Aorta (tissue), 5 donors: ENCODE results near the gene PGA3. TPM values are rescaled to one million over a fixed set of nuclear protein-coding genes. Genes with fewer than 3 reads are reported as not detected.
A peak's percentile ranks its signal among the peaks of the same experiment; 100 is the strongest.
"Not testable (repeated sequence)": the region's sequence is repeated elsewhere in the genome, so short reads cannot be mapped to it uniquely, and the experiment has no call there.

Source experiments
- ATAC-seq: fragments of 200-7000 bp; cut with Tn5 transposase; one replicate; pipeline ENCODE4 v1.9.1; 2022; ENCODE audit warnings: moderate library complexity; ENCODE audit not compliant: low FRiP score
- DNase-seq, 2 donors: peaks; one replicate each; pipeline ENCODE4 v3.0.0-alpha.2; 2020
- H3K27ac ChIP-seq, 2 donors: one replicate each; pipeline ENCODE4 v1.5.1; 2013; ENCODE audit warnings: low read length in 2 of 2, mild to moderate bottlenecking in 2 of 2, moderate library complexity in 2 of 2, control low read depth in 1 of 2, inconsistent platforms in 1 of 2, low read depth in 1 of 2
- H3K27me3 ChIP-seq, 2 donors: one replicate each; pipeline ENCODE4 v1.6.1; 2013; ENCODE audit warnings: control low read depth in 1 of 2, low read length in 1 of 2, mild to moderate bottlenecking in 1 of 2, moderate library complexity in 1 of 2; ENCODE audit not compliant: insufficient read depth in 2 of 2, control insufficient read depth in 1 of 2
- H3K36me3 ChIP-seq, 2 donors: one replicate each; pipeline ENCODE4 v1.6.1; 2013; ENCODE audit warnings: control low read depth in 1 of 2, low read length in 1 of 2, mild to moderate bottlenecking in 1 of 2; ENCODE audit not compliant: insufficient read depth in 2 of 2, control insufficient read depth in 1 of 2
- H3K4me1 ChIP-seq, 2 donors: one replicate each; pipeline ENCODE4 v1.6.1; 2013; ENCODE audit warnings: low read length in 2 of 2, control low read depth in 1 of 2, mild to moderate bottlenecking in 1 of 2, moderate library complexity in 1 of 2; ENCODE audit not compliant: insufficient read depth in 2 of 2, control insufficient read depth in 1 of 2
- H3K4me3 ChIP-seq, 2 donors: one replicate each; pipeline ENCODE4 v1.5.1; 2013; ENCODE audit warnings: low read length in 2 of 2, control low read depth in 1 of 2, mild to moderate bottlenecking in 1 of 2
- H3K9me3 ChIP-seq: one replicate; pipeline ENCODE4 v1.6.1; 2013; ENCODE audit warnings: mild to moderate bottlenecking, low read length; ENCODE audit not compliant: control insufficient read depth
- WGBS, 2 donors: extraction: QIAGEN DNeasy Blood & Tissue Kit; methylation state at CpG; one replicate each; pipeline ENCODE4 v1.1.7; 2013; 5-methylcytosine and 5-hydroxymethylcytosine counted together
- intact Hi-C, 2 donors: fragments of 100-400 bp; cut with DNase I; formaldehyde crosslinking; loops; one replicate each; pipeline versions ENCODE4 v1.14.2 to v1.15.0; 2022
- polyA plus RNA-seq, 2 donors: library from polyadenylated mRNA; stranded (reverse); fragments of 200-250 nt; gene quantifications; one replicate each; pipeline ENCODE4 v1.2.3, GENCODE V29; 2013
- total RNA-seq, 2 donors: library from RNA; stranded (reverse); fragmentation: NEBNext Ultra II Directional; extraction: Animal tissue kit (Norgen Biotek cat#: 25700); gene quantifications; one replicate each; pipeline ENCODE4 v1.2.1, GENCODE V29; 2021
- donor health status: healthy with polysubstance abuse.
- donor health status: Bipolar disorder and iron deficiency.
- donor health status: DM: no; HTN: no; CAD: no.
- donor health status: DM: no; HTN: no; CAD: no.
- donor health status: DM: yes; HTN: yes; CAD: no.

Gene PGA3
- total and polyA plus RNA-seq, 4 donors = 1.8 to 9.5 (median 2.5) TPM; not detected in 1

DNA sequence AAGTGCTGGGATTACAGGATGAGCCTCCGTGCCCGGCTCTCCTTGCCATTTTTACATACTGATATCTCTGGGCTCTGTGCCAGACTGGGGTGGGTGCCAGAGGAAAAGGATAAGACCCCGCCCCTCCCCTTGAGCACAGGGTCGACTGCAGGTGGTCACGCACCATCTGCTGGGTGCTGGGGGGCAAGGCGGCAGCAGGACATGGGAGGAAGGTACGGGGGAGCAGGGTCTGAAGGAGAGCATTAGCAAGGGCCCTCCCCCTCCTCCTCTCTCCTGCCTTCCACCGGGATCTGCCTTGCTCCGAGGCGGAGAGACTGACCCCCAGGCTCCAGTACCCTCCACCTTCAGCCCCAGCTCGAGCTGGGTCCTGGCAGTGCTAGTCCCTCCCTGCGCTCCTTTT lies 9.7 kb upstream of the PGA3 start:
- ATAC-seq = no peak
- H3K27me3 ChIP-seq = no peaks in the 10 kb centered on the region
- no peaks in the 10 kb centered on the region for H3K4me1 ChIP-seq
- H3K27ac ChIP-seq = no peak overlapping the region
- no peaks in the 10 kb centered on the region for H3K9me3 ChIP-seq
- H3K4me3 ChIP-seq = no peak overlapping the region
- 19 to 21% methylated on average over 12 of the region's 12 CpGs for WGBS, 2 donors
- no peaks in the 10 kb centered on the region for H3K36me3 ChIP-seq
- DNase-seq = no peak
- intact Hi-C loops = no loop called here

DNA sequence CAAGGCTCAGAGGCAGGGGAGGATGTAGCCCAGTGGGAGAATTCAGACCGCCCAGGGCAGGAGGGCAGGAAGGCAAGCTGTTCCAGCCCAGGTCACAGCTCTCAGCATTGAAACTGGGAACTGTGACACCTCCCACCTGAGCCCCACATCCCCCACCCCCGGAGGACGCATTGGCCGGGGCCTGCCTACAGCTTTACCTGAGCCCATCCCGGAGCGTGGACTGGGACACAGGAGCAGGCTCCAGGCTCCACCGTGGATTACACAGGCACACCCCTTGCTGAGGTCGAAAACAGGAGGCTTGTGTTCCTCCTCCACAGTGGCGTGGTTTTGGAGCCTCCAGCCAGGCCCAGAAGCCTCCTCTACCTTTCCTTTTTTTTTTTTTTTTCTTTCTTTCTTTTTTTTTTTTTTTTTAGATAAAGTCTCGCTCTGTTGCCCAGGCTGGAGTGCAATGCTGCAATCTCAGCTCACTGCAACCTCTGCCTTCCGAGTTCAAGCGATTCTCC lies 9.1 kb upstream of the PGA3 start:
- DNase-seq (no peak), ATAC-seq (no peak)
- H3K9me3 ChIP-seq = peaks cover 2% of the 10 kb centered on the region
- H3K27ac ChIP-seq = no peak overlapping the region
- no peaks in the 10 kb centered on the region for H3K27me3 ChIP-seq
- intact Hi-C loops = no loop called here
- H3K36me3 ChIP-seq = no peaks in the 10 kb centered on the region
- no peaks in the 10 kb centered on the region for H3K4me1 ChIP-seq
- 65 to 67% methylated on average over 12 of the region's 12 CpGs for WGBS, 2 donors
- H3K4me3 ChIP-seq = no peak overlapping the region

DNA sequence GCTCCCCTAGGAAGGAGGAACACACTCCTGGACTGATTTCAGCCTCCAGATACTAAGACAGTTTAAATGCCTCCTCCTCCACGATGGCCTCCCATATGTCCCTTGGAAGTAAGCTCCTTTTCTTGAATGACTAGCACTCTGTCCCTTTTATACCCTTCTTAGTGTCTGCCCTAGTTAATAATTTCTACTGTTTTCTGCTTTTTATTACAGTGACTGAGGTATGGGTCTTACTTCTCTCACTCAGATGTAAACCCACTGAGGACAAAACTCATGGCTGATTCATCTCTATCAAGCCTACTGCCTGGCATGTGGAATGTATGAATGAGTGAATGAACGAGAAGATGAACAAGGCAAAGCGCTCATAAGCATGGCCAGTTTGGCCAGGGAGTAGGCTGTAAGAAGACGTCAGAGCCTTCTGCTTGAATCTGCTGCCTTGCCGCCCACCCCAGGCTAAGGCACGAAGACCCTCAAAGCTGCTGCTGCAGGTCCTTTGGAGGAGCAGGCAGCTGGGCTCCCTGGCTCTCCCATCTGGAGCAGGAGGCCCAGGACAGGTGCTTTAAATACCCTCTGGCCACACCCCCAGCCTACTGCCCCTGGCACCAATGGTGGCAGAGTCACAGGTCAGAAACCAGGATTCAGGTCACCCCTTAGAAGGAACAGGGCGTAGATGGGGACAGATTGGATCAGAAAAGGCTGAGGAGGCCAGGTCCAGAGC lies 8.2 kb upstream of the PGA3 start:
- 62 to 72% methylated on average over 7 of the region's 7 CpGs for WGBS, 2 donors
- Histone ChIP-seq H3K36me3 (no peaks in the 10 kb centered on the region), H3K9me3 (peaks cover 2% of the 10 kb centered on the region), H3K27me3 (no peaks in the 10 kb centered on the region), H3K4me1 (no peaks in the 10 kb centered on the region), H3K4me3 (no peak overlapping the region), H3K27ac (no peak overlapping the region)
- intact Hi-C loops = no loop called here
- ATAC-seq (no peak), DNase-seq (peak in 1 of 2 donors; percentile 52)

DNA sequence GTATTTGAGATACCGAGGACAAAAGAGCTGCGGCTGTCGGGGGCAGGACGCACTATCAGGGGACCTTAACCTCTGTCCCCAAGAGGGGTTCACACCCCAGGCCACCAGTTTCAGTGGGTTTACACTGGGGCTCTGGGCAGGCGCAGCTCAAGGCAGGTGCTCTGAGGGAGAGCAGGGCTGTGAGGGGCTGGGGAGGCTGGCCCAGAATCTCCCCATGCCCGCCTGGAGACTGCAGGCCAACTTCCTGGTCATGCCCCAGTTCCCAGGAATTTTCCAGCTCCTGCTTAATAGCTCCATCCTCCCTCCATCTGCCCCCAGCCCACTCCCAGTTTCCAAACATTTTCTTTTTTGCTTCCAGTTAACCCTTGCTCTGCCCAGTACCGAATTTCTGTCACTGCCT lies 7.6 kb upstream of the PGA3 start:
- intact Hi-C loops = no loop called here
- no peak for ATAC-seq
- no peaks in the 10 kb centered on the region for H3K4me1 ChIP-seq
- H3K9me3 ChIP-seq = peaks cover 2% of the 10 kb centered on the region
- no peaks in the 10 kb centered on the region for H3K27me3 ChIP-seq
- 51 to 63% methylated on average over 7 of the region's 7 CpGs for WGBS, 2 donors
- H3K27ac ChIP-seq = no peak overlapping the region
- H3K36me3 ChIP-seq = no peaks in the 10 kb centered on the region
- H3K4me3 ChIP-seq = no peak overlapping the region
- peak in 1 of 2 donors; percentile 59 for DNase-seq

DNA sequence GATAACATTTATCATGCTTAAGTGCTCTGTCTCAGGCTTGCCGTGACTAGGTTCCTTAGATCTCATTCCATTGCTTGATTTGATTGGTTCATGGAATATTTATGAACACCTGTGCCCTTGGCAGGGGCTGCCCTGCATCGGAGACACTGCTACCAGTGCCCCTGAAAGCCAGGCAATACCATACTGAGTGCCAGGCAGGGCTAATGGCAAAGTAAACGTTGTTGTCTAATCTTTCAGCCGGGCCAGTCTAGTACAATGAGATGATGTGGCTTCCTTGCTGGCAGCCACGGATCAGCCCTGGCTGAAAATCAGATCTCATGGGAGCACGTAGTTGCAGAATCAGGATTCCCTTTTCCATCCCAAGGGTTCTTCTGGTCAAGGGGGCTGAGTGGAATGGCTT lies 5.0 kb upstream of the PGA3 start:
- no peak for ATAC-seq
- 37 to 38% methylated on average over 6 of the region's 6 CpGs for WGBS, 2 donors
- Histone ChIP-seq H3K27me3 (no peaks in the 10 kb centered on the region), H3K27ac (no peak overlapping the region), H3K4me1 (no peaks in the 10 kb centered on the region), H3K36me3 (no peaks in the 10 kb centered on the region), H3K4me3 (no peak overlapping the region), H3K9me3 (peaks cover 2% of the 10 kb centered on the region)
- no peak for DNase-seq
- intact Hi-C loops = no loop called here

DNA sequence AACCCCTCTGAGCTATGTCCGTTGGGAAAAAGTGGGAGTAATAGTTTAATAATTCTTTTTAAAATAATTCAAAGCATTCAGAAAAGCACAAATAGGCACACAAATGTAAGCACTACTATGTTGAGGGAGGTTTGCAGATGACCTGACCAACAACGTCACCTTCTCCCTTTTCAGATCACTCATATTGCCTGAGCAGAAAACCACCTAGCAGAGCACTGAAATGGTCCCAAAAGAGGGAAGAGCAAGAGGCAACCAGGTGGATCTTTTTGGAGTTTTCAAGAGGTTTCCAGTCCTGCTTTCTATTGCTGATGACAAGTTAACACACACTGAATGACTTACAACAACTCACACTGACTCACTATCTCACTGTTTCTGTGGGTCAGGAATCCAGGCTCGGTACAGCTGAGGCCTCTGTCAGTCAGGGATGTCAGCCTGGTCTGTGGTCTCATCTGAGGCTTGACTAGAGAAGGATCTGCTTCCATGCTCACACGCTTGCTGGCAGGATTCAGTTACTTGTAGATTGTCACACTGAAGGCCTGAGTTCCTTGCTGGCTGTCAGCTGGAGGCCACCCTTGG lies 4.3 kb upstream of the PGA3 start:
- Histone ChIP-seq H3K36me3 (no peaks in the 10 kb centered on the region), H3K4me1 (no peaks in the 10 kb centered on the region), H3K27me3 (no peaks in the 10 kb centered on the region), H3K27ac (no peak overlapping the region), H3K9me3 (peaks cover 2% of the 10 kb centered on the region), H3K4me3 (no peak overlapping the region)
- intact Hi-C loops = no loop called here
- DNase-seq = no peak
- 84 to 87% methylated on average over 4 of the region's 4 CpGs for WGBS, 2 donors
- no peak for ATAC-seq

DNA sequence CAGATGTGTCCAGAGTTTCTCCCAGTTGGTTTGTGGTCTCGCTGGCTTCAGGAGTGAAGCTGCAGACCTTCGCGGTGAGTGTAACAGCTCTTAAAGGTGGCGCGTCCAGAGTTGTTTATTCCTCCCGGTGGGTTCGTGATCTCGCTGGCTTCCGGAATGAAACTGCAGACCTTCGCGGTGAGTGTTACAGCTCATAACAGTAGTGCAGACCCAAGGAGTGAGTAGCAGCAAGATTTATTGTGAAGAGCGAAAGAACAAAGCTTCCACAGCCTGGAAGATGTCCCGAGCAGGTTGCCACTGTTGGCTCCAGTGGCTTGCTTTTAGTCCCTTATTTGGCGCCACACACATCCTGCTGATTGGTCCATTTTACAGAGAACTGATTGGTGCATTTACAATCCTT lies 1.8 kb upstream of the PGA3 start:
- ATAC-seq (no peak), DNase-seq (no peak)
- no peak overlapping the region for H3K27ac ChIP-seq
- H3K36me3 ChIP-seq = no peaks in the 10 kb centered on the region
- H3K9me3 ChIP-seq = peaks cover 2% of the 10 kb centered on the region
- no peaks in the 10 kb centered on the region for H3K4me1 ChIP-seq
- WGBS, 2 donors = 84 to 91% methylated on average over 14 of the region's 14 CpGs
- intact Hi-C loops = no loop called here
- H3K27me3 ChIP-seq = no peaks in the 10 kb centered on the region
- no peak overlapping the region for H3K4me3 ChIP-seq

DNA sequence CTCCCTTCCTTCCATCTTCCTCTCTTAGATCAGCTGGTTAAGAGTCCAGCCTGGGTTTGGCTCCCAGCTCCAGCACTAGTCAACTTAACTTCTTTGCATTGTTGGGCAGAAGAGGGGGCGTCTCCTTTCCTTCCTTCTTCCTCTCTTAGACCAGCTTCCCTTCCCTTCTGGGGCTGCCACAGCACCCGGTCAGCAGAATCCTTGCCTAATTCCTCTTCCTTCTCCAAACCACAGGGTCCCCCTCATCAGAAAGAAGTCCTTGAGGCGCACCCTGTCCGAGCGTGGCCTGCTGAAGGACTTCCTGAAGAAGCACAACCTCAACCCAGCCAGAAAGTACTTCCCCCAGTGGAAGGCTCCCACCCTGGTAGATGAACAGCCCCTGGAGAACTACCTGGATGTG lies 558 bp downstream of the PGA3 start:
- H3K27ac ChIP-seq, H3K4me3 ChIP-seq, H3K4me1 ChIP-seq, ATAC-seq, H3K36me3 ChIP-seq, H3K27me3 ChIP-seq, DNase-seq, intact Hi-C loops, H3K9me3 ChIP-seq: not testable (repeated sequence)
- 92% methylated on average over 2 of the region's 5 CpGs; no CpG with 5 or more reads in 1 of the 2 donors for WGBS, 2 donors

DNA sequence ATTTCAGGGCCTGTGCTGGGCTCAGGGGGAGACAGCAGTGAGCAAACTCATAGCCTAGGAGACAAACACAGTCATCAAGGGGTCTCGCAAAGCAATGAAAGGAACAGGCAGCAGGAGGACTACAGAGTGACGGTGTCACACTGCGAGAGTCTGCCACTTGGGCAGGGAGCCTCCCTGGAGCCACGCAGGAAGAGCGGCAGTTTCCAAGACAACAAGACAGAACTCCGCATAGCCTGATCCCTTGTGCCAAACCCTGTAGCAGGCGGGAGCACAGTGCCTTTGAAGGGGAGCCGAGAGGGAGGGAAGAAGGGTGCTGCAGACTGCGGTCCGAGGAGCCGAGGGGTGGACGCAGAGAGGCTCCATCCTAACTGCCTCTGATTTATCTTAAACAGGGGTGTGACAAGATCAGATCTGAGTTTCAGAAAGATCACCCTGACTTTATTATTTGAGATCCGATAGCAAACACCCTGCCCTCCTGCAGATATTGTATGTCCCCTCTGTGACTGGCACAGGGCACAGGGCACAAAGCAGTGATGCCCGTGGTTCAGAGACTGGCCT lies 1.3 kb downstream of the PGA3 start:
- peak in 1 of 2 donors; percentile 56 for DNase-seq
- intact Hi-C loops, ATAC-seq, H3K4me3 ChIP-seq, H3K27ac ChIP-seq, H3K27me3 ChIP-seq, H3K4me1 ChIP-seq, H3K36me3 ChIP-seq, H3K9me3 ChIP-seq: not testable (repeated sequence)
- 52 to 55% methylated on average over 14 of the region's 14 CpGs for WGBS, 2 donors
